ENCODE data around the gene OR10H2.
"Not testable (repeated sequence)": the region's sequence is repeated elsewhere in the genome, so short reads cannot be mapped to it uniquely, and the experiment has no call there.

OR10H2 gene

DNA sequence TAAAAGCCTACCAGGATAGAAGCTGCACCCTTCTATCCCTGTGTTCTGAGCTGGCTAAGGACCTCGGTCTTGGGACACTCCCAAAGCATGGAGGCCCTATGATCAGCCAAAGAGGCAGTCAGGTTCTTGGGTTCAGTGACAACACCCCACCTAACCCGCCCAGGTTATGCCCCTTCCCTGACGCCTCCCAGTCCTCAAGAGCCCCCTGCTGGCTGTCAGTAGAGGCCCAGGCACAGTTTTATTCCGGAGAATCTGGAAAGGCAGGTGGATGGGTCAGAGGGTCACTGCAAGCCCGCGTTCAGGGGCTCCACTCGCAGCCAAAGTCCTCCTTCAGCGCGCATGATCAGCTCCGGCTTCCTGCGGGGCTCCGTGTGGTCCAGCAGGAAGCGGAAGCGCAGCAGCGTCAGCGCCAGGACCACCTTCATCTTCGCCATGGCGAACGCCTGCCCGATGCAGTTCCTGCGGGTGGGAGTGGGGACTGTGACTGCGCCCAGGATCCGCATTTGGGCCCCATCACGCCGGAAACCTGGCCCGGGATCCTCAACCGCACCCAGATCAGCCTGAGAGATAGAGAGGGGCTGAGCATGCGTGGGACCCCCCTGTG, 32.2 kb downstream of the OR10H2 start:
- DNase-seq, result peak; percentile 25 to 46 (median 45)
- Histone ChIP-seq H3K36me3 (ENCODE audit: control insufficient read depth in 4 of 4, insufficient read depth in 4 of 4, low read length in 3 of 4) (no peaks in the 10 kb centered on the region), H3K27me3 (replicated peaks in 2 of 5; ENCODE audit: control insufficient read depth in 4 of 5, insufficient read depth in 5 of 5, low read length in 4 of 5) (peaks cover 0 to 52% (median 17%) of the 10 kb centered on the region in 5 experiments), H3K4me3 (ENCODE audit: control insufficient read depth in 1 of 7, extremely low read depth in 1 of 7, insufficient read depth in 4 of 7, low read depth in 2 of 7, low read length in 6 of 7) (peak overlapping the region in 2 of 7 experiments; percentile 25 to 39), H3K9me3 (ENCODE audit: control extremely low read depth in 1 of 5, control insufficient read depth in 4 of 5, insufficient read depth in 2 of 5, low read depth in 1 of 5, low read length in 4 of 5) (peaks cover 0 to 11% (median 2%) of the 10 kb centered on the region in 5 experiments), H3K4me1 (ENCODE audit: control extremely low read depth in 1 of 4, control insufficient read depth in 4 of 4, insufficient read depth in 4 of 4, low read length in 3 of 4) (peaks cover 0 to 2% (median 0%) of the 10 kb centered on the region in 4 experiments), H3K27ac (ENCODE audit: insufficient read depth in 1 of 2, low read depth in 1 of 2, low read length in 2 of 2, poor library complexity in 1 of 2, severe bottlenecking in 2 of 2) (no peak overlapping the region)
- 44% methylated on average over 19 of the region's 28 CpGs for WGBS (ENCODE audit: insufficient coverage)
- CTCF ChIA-PET, result interaction anchor here (1.0 to 1.3 kb wide), 2 partner anchors 11 to 134 kb away, joined by 3 to 4 read pairs; no protein-coding TSS in a partner anchor
- POLR2A ChIA-PET, result no interaction called here

DNA sequence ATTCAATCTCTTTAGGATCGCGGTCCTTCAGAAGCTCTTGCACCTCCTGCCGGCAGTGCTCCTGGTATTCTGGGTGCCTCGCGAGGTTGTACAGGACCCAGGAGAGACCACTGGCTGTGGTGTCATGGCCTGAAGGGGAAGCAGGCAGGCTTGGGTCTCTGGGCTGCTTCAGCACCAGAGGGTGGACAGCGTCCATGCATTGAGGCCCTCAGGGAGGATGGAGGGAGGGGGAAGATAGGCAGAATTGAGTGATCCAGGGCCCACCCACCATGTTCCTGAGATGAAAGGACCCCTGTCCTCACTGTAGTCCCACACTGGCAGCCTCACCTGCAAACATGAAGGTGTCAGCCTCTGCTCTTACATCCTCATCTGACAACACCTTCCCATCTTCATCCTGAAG, 41.8 kb downstream of the OR10H2 start:
- peaks cover 0 to 6% (median 2%) of the 10 kb centered on the region in 5 experiments for H3K9me3 ChIP-seq (ENCODE audit: control extremely low read depth in 1 of 5, control insufficient read depth in 4 of 5, insufficient read depth in 2 of 5, low read depth in 1 of 5, low read length in 4 of 5)
- H3K4me3 ChIP-seq (ENCODE audit: control insufficient read depth in 1 of 7, extremely low read depth in 1 of 7, insufficient read depth in 4 of 7, low read depth in 2 of 7, low read length in 6 of 7), result no peak overlapping the region
- DNase-seq, result peak; percentile 7 to 63 (median 63)
- H3K27ac ChIP-seq (ENCODE audit: insufficient read depth in 1 of 2, low read depth in 1 of 2, low read length in 2 of 2, poor library complexity in 1 of 2, severe bottlenecking in 2 of 2), result no peak overlapping the region
- CTCF ChIA-PET, result no interaction called here
- H3K27me3 ChIP-seq (replicated peaks in 2 of 5; ENCODE audit: control insufficient read depth in 4 of 5, insufficient read depth in 5 of 5, low read length in 4 of 5), result peaks cover 0 to 24% (median 5%) of the 10 kb centered on the region in 5 experiments
- POLR2A ChIA-PET, result no interaction called here
- no peaks in the 10 kb centered on the region for H3K4me1 ChIP-seq (ENCODE audit: control extremely low read depth in 1 of 4, control insufficient read depth in 4 of 4, insufficient read depth in 4 of 4, low read length in 3 of 4)
- 16% methylated on average over 3 of the region's 6 CpGs for WGBS (ENCODE audit: insufficient coverage)
- no peaks in the 10 kb centered on the region for H3K36me3 ChIP-seq (ENCODE audit: control insufficient read depth in 4 of 4, insufficient read depth in 4 of 4, low read length in 3 of 4)

DNA sequence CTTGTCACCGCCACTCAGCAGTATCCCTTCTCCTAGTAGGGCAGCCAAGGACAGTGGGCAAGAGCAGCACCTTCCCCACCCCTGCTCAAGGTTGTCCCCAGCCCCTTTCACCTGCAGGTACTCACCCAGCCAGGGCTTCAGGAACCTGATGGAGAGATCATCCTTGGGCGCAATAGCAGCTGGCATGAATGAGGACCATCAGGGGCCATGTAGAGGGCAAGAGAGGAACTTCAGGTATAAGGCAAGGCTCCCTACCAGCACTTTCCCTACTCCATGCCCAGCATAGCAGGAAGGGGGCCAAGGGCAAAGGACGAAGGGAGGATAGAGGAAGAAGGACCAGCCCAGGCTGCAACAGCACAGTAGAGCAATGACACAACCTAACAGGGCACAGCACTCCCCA, 46.3 kb downstream of the OR10H2 start:
- H3K4me3 ChIP-seq (ENCODE audit: control insufficient read depth in 1 of 7, extremely low read depth in 1 of 7, insufficient read depth in 4 of 7, low read depth in 2 of 7, low read length in 6 of 7); POLR2A ChIA-PET; H3K36me3 ChIP-seq (ENCODE audit: control insufficient read depth in 4 of 4, insufficient read depth in 4 of 4, low read length in 3 of 4); CTCF ChIA-PET; DNase-seq; H3K9me3 ChIP-seq (ENCODE audit: control extremely low read depth in 1 of 5, control insufficient read depth in 4 of 5, insufficient read depth in 2 of 5, low read depth in 1 of 5, low read length in 4 of 5); H3K4me1 ChIP-seq (ENCODE audit: control extremely low read depth in 1 of 4, control insufficient read depth in 4 of 4, insufficient read depth in 4 of 4, low read length in 3 of 4); H3K27ac ChIP-seq (ENCODE audit: insufficient read depth in 1 of 2, low read depth in 1 of 2, low read length in 2 of 2, poor library complexity in 1 of 2, severe bottlenecking in 2 of 2): not testable (repeated sequence)
- WGBS (ENCODE audit: insufficient coverage), result 89% methylated on average over 2 of the region's 3 CpGs
- H3K27me3 ChIP-seq (replicated peaks in 2 of 5; ENCODE audit: control insufficient read depth in 4 of 5, insufficient read depth in 5 of 5, low read length in 4 of 5), result peaks cover 0 to 14% (median 9%) of the 10 kb centered on the region in 5 experiments

DNA sequence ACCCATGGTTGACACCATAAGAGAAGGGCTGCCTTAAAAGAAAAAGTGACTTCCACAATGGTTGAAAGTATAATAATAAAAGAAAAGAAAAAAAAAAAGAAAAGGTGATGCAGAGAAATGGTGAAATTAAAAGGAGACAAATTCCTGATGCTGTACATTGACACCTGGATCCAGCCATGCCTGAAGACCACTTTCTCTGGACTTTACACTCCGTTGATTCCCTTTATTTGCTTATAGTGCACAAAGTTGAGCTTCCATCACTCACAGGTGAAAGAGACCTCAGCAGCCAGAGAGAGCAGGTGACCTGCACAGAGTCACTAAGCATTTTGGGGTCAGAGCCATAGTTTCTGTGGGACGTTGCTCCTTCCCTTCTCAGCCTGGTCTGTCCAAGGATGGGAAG, 47.4 kb downstream of the OR10H2 start:
- 63% methylated on average over 1 of the region's 2 CpGs for WGBS (ENCODE audit: insufficient coverage)
- no peaks in the 10 kb centered on the region for H3K36me3 ChIP-seq (ENCODE audit: control insufficient read depth in 4 of 4, insufficient read depth in 4 of 4, low read length in 3 of 4)
- peaks cover 0 to 14% (median 9%) of the 10 kb centered on the region in 5 experiments for H3K27me3 ChIP-seq (replicated peaks in 2 of 5; ENCODE audit: control insufficient read depth in 4 of 5, insufficient read depth in 5 of 5, low read length in 4 of 5)
- no peak for DNase-seq
- POLR2A ChIA-PET, result no interaction called here
- peaks cover 0 to 6% (median 2%) of the 10 kb centered on the region in 5 experiments for H3K9me3 ChIP-seq (ENCODE audit: control extremely low read depth in 1 of 5, control insufficient read depth in 4 of 5, insufficient read depth in 2 of 5, low read depth in 1 of 5, low read length in 4 of 5)
- H3K4me3 ChIP-seq (ENCODE audit: control insufficient read depth in 1 of 7, extremely low read depth in 1 of 7, insufficient read depth in 4 of 7, low read depth in 2 of 7, low read length in 6 of 7), result no peak overlapping the region
- no peak overlapping the region for H3K27ac ChIP-seq (ENCODE audit: insufficient read depth in 1 of 2, low read depth in 1 of 2, low read length in 2 of 2, poor library complexity in 1 of 2, severe bottlenecking in 2 of 2)
- CTCF ChIA-PET, result no interaction called here
- no peaks in the 10 kb centered on the region for H3K4me1 ChIP-seq (ENCODE audit: control extremely low read depth in 1 of 4, control insufficient read depth in 4 of 4, insufficient read depth in 4 of 4, low read length in 3 of 4)

DNA sequence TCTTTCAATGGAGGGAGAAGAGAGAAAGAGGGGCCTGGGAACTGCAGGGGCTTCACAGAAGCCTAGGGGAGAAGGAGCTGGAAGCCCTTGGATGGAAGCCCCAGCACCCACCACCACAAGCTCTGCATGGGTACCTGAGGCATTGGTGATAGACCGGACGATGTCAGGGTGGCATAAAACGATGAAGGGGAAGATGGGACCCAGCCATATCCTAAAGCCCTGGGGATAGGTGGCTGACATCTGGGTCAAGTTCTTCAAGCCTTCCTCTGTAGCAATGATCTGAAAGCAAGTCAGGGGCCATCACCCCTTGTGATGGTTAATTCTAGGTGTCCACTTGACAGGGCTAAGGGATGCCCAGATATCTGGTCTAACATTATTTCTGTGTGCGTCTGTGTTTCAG, 48.4 kb downstream of the OR10H2 start:
- no peak for DNase-seq
- CTCF ChIA-PET, result no interaction called here
- Histone ChIP-seq H3K27me3 (replicated peaks in 2 of 5; ENCODE audit: control insufficient read depth in 4 of 5, insufficient read depth in 5 of 5, low read length in 4 of 5) (peaks cover 0 to 14% (median 7%) of the 10 kb centered on the region in 5 experiments), H3K36me3 (ENCODE audit: control insufficient read depth in 4 of 4, insufficient read depth in 4 of 4, low read length in 3 of 4) (no peaks in the 10 kb centered on the region), H3K9me3 (ENCODE audit: control extremely low read depth in 1 of 5, control insufficient read depth in 4 of 5, insufficient read depth in 2 of 5, low read depth in 1 of 5, low read length in 4 of 5) (peaks cover 0 to 6% (median 2%) of the 10 kb centered on the region in 5 experiments), H3K27ac (ENCODE audit: insufficient read depth in 1 of 2, low read depth in 1 of 2, low read length in 2 of 2, poor library complexity in 1 of 2, severe bottlenecking in 2 of 2) (no peak overlapping the region), H3K4me1 (ENCODE audit: control extremely low read depth in 1 of 4, control insufficient read depth in 4 of 4, insufficient read depth in 4 of 4, low read length in 3 of 4) (no peaks in the 10 kb centered on the region), H3K4me3 (ENCODE audit: control insufficient read depth in 1 of 7, extremely low read depth in 1 of 7, insufficient read depth in 4 of 7, low read depth in 2 of 7, low read length in 6 of 7) (no peak overlapping the region)
- POLR2A ChIA-PET, result no interaction called here
- WGBS (ENCODE audit: insufficient coverage), result 91% methylated on average over 4 of the region's 4 CpGs

DNA sequence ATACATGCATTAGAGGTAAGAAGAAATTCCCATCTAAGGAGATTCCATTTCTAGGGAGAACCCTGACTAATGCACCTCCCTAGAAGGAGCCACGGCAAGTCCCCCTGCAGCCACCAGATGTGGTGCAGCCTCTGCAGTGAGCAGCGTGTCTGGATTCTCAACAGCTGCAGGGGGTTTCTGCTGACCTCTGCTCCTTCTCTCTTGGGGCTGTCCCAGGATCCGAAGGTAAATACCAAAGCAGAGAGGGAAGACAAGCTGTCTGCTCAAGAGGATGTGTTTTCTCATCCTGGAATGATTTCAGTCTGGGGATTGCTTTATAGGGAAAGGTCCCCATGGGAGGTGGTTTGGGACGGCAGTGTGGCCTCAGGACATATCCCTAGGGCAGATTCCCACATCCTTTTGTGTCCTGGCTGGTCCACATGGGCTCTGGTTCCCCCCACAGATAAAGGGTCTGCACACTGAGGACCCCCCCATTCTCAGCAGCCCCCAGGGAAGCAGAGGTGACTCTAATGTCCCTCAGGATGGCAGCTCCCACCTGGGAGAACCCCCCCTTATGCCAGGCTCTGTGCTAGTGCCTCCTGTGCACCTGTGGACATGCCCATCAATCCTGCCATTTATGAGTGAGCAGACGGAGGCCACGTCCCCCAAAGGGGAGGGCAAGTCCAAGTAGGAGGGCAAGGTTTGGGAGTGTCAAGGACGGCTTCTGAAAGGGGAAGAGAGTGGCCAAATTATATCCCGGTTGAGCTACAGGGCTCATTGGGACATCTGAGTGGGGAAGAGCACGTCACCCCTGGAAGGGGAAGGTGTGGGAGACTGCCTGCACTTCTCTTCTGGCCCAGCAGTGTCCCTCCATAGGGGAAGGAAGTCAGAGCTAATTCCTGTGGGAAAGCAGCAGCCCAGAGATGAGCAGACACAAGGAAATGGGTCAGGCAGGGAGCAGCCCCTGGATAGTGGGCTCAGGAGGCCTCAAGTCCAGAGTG, 49.5 kb downstream of the OR10H2 start:
- DNase-seq, result no peak
- H3K36me3 ChIP-seq (ENCODE audit: control insufficient read depth in 4 of 4, insufficient read depth in 4 of 4, low read length in 3 of 4), result no peaks in the 10 kb centered on the region
- peaks cover 0 to 6% (median 2%) of the 10 kb centered on the region in 5 experiments for H3K9me3 ChIP-seq (ENCODE audit: control extremely low read depth in 1 of 5, control insufficient read depth in 4 of 5, insufficient read depth in 2 of 5, low read depth in 1 of 5, low read length in 4 of 5)
- POLR2A ChIA-PET, result no interaction called here
- no peak overlapping the region for H3K27ac ChIP-seq (ENCODE audit: insufficient read depth in 1 of 2, low read depth in 1 of 2, low read length in 2 of 2, poor library complexity in 1 of 2, severe bottlenecking in 2 of 2)
- WGBS (ENCODE audit: insufficient coverage), result 62% methylated on average over 8 of the region's 9 CpGs
- CTCF ChIA-PET, result no interaction called here
- H3K27me3 ChIP-seq (replicated peaks in 2 of 5; ENCODE audit: control insufficient read depth in 4 of 5, insufficient read depth in 5 of 5, low read length in 4 of 5), result peaks cover 0 to 14% (median 7%) of the 10 kb centered on the region in 5 experiments
- no peak overlapping the region for H3K4me3 ChIP-seq (ENCODE audit: control insufficient read depth in 1 of 7, extremely low read depth in 1 of 7, insufficient read depth in 4 of 7, low read depth in 2 of 7, low read length in 6 of 7)
- H3K4me1 ChIP-seq (ENCODE audit: control extremely low read depth in 1 of 4, control insufficient read depth in 4 of 4, insufficient read depth in 4 of 4, low read length in 3 of 4), result peaks cover 0 to 3% (median 0%) of the 10 kb centered on the region in 4 experiments

All from common myeloid progenitor, CD34-positive (primary cell).